ENCODE measurements around the gene UBALD1.

GRCh38 chr16:4659363-4660353 lies 45.0 kb upstream of the UBALD1 start:
- no peak for TF ChIP-seq CTCF (IDR thresholded peaks at IDR 0.05)
- no peak for TF ChIP-seq POLR2A (IDR thresholded peaks at IDR 0.05)

Data from thyroid gland (tissue), 4 donors.